Stimulated activated CD8-positive, alpha-beta memory T cell treated with anti-CD3 and anti-CD28 coated beads, Interleukin-7, amount 100 ng/mL, for 24 hours (primary cell): ENCODE data around the gene TENM4.

Source experiments
- DNase-seq: peaks from one replicate; pipeline ENCODE4 v3.0.0-alpha.2; 2020; ENCODE audit warnings: low read depth

TENM4 gene

DNA sequence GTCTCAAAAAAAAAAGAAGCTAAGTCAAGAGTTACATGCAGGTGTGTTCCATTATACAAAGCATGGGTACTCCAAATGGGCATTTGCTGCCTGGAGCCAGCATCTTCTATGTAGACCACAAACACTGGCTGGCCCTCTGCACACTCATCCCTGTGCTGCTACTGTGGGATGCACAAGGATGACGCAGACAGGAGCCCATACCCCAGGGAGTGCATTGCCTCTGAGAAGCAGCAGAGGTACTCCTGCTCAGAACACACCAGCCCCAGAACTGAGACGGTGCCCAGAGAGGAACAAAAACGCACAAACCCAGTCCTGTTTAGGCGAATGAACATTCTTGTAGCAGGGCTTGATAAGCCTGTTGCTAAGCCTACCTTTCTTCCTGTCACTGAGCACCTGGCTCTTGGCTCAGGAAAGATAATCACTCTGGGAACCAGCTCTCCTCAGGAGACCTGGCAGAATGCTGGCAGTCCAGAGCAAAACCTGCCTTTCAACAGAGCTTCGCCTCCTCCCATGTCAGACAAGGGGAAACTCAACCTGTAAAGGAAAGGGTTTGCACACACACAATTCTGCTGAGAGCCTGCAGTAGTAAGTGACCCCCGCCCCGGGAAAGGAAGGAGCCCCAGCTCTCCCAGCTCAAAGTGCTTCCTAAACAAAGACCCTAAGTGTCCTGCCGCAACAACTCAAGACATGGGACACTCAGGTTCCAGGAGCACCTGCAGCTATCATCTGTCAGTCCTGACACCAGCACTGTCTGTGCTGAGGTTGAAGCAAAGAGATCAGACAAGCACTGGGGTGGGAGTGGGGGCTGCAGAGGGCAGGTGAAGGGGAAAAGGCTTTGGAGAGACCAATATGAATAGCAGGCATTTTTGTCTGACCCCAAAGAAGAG is 145.7 kb downstream of the TENM4 start:
- DNase-seq = no peak

DNA sequence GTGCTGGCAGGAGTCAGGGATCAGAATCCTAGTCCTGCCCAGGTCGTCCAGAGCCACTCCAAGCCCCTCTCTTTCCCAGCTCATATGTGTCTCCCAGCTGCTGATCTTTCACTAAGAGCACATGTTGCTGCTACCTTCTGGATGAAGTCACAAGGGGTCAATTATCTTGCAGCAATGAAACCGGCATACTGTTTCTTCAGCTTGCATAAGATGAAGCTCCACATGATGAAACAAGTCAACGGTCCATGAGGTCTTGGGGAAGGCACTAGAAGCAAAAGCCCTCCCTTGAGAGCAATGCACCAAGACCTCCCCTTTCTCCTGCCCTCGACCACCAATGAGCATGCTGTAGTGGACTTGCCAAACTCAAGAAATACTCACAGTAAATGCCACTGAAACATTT is 148.9 kb downstream of the TENM4 start:
- no peak for DNase-seq

DNA sequence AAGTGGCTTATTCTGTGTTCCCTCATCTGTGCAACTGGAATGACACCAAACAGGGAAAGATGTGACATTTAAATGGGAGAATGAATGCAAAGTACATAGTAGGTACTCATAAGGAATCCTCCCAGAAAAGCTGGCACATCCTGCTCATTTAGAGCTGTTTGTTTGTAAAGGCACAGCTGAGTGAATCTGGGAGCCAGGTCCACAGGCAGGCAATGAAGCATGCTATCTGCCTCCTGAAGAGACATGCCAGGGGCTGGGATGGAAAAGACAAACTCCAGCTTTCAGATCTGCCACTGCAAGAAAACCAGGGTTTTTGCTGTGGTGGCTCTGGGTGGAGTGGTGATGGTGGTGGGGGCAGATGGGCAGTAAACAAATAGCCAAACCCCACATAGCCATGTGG is 150.1 kb downstream of the TENM4 start:
- no peak for DNase-seq

DNA sequence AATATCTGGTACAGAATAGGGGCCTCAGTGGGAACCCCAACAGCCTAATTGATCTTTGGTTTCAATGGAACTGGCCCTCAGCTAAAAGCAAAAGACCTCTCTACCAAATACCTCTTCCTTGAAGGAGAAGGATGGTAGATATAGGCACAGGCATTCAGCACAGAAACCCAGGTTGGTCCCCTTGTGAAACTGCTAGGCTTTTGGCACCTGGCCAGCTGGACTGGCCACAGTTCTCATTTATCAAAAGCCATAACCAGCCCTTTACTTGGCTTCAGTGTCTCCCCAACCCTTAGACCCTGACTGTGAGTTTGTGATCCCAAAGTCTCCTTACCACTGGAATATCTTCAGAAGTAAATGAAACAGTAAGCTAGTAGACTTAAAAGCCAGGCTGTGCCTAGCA is 152.9 kb downstream of the TENM4 start:
- no peak for DNase-seq

DNA sequence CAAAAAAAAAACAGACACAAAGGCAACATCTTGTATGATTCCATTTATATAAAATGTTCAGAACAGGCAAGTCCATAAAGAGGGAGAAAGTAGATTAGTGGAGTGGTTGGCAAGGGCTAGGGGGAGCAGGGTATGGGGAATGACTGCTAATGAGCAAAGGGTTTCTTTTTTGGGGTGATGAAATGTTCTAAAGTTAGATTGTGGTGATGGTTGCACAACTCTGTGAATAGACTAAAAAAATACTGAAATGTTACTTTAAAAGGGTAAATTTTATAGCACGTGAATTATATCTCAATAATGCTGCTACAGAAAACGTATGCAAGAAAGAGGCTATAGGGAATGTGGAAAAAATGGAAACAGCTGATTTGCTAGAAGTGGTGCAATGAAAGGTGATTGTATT is 155.1 kb downstream of the TENM4 start:
- DNase-seq = no peak

DNA sequence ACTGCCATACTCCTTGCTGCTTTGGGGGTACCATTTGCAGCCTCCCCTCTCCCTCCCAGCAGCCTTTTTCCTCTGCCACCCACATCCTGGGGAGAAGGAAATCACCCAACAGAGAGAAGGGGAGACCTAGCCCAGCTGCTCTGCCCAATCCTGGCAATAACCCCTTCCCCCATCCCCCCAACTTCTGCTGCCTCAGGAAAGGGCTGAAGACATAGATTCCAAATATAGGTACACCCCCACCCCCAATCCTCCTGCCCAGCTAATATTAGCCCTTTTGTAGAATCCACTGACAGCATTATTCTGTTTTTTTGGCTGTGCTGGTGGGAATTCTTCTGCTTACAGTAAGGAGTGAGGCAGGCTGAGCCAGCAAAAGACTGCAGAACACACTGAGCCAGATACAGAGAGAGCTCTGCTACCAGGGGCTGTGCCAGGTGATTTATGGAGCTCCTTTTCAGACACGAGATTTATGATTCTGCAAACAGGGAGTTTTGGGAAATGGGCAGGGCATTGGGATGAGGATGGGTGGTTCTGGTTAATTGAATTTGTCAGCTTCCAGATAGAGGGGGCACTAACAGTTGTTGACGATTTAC is 164.0 kb downstream of the TENM4 start:
- DNase-seq = no peak

DNA sequence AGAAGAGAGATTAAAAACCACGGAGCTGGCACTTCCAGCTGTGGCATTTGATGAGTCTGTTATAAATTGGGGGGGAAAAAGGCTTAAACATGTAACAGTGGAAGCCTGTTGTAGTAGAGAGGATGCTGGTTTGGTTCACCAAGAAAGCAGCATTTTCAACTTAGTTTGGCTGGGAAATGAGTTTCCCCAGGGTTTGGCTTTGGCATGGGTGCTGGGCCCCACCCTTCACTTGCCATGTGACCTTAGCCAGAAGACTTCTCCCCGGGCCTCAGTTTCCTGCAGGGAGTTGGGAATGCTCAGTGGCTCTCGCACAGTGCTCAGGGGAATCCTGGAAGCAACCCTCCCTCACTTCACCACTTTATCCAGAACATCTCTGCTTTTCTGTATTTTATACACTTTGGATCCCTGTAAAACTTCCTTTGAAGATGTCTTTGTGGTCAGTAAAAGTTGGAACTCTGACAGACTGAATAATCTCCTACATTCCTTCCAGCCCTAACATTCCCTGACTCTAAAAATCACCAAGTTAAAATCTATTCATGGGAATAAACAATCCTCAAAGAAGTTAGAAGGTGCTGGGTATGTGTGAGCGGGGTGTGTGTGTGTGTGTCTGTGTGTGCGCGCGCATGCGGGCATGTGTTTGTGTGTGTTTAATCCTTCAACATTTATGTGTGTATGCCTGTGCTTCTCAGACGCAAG is 166.0 kb downstream of the TENM4 start:
- no peak for DNase-seq

DNA sequence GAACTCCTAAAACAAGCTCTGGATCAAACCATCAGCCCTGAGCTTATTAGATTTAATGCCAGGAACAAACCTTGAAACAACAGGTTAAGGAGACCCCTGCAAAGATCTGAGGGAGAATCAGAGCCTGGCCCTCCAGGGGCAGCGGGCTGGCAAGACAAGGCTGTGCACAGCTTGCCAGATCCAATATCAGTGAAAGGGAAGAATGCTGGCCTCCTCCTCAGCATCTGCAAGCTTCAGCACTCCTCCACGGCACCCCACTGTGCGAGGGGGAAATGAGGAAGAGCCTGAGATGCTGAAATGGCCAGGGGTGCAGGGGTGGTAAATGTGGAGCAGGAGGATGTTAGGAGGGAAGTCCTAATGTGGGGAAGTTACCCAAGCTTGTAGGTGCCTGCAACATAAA is 167.0 kb downstream of the TENM4 start:
- DNase-seq = no peak

DNA sequence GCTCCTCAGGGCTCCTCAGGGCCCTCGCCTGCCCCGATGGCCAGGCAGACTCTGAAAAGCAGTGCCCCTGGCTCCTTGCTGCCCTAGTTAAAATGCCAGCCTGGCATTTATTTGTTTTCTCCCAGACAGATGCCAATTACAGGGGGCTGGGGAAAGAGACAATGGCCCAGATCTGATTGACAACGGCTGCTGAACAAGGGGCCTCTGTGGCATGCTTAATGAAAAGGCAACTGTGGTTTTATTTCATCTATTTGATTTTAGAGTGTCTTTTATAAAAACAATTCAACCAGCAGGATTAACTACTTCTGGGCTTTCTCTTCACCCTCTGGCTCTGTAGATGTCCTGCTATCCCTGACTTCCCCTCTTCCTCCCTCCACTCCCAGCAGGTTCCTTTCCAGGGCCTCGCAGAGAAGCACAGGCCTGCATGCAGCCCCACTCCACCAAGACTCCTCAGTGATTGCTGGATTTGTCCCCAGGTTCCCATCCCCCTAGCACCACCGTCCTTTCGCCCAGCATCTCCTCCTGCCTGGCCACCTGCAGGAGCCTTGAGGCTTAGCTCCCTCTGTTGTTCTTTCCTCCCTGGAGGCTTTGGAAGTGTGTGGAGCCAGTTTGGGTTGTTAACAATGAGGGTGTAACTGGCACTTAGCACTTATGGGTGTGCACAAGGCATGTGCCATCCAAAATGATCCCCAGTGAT is 171.1 kb downstream of the TENM4 start:
- no peak for DNase-seq

DNA sequence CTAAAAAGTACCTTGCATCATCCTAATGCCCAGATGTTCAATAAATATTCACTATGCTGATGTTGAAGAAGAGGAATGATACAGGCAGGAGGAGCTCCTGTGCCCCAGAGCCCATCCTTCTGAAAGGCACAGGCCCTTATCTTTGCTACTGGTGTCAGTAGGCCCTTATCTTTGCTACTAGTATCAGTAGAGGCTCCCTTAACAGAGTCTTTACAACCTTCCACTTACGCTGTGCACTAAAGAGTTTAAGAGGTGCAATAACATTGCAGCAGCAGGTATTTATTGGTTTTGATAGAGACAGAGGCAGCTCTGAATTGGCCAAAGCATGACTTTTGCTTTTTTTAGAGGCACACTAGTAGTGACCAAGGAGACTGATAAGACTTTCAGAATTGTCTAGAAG is 174.4 kb downstream of the TENM4 start:
- no peak for DNase-seq

DNA sequence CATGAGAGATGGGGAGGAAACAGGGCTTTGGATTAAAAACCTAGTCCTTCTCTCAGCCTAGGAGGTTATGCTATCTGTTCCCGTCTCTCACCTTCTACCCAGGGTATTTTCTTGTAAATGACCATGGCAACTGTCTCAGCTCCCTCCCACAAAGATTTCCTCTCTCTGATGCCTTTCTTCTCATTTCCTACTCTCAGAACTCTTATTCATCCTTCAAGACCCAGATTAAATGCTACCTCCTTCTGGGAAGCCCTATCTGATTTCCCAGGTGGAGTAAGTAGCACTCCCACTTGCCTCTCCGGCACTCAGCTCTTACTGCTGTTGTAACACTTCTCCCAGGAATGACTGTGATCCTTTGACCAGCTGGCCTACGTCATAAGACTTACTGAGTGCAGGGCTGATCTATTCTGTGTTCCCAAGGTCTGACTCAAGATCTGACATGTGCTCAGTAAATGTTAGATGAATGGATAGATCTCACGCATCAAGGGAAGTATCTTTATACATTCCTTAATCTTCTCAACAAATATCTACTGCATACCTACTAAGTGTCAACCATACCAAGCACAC is 175.0 kb downstream of the TENM4 start:
- DNase-seq = no peak

DNA sequence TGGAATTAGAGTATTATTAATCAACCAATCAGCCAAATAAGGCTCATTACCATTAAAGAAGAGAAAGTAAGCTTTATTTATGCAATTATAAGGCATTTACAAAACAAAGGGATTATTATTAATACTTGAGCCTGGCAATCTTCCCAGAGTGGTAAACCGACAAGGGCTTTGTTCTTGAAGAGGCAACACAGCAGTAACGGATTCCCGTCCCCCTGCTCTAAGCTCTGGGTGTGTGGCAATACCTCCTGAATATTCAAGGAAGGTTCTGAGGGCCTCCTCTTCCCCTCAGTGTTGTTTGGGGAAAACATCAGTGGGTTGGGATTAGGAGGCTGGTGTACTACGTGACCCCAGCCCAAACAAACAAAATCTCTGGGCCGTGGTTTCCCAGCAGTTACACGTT is 176.5 kb downstream of the TENM4 start:
- no peak for DNase-seq

DNA sequence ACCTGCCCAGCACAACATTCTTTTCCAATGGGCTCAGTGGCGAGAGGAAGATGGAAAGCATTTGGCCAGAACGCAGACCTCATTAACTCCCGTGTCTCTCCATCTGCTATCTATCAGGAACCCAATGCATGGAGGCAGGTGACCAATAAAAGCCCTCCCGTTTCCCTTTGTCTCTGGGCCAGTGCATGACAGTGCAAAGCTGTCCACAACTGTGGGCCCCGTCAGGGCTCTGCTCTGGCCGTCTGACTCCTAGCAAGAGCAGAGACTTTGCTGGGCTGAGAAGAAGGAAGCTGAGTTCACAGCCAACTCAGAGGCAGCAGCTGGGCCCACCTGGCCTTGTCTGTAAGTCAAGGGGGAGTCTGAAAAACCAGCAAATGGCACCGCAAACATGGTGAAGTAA is 177.8 kb downstream of the TENM4 start:
- DNase-seq = no peak

DNA sequence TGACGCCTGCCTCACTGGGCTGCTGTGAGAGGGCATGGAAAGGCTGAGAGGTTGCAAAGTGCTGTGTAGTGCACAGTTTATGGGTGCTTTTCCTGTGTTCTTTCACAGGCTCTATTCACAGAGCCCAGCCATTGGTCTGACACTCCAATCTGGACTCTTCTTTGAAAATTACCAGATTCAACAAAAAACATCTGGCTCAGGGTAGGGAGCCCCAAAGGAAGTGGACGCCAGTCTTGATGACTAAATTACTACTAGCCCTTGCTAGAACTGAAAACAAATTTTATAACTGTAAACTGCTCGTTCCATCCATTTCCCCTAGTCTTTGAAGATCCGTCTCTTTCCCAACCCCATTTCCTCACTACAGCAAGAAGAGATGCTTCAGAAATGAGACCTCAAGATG is 178.6 kb downstream of the TENM4 start:
- no peak for DNase-seq

DNA sequence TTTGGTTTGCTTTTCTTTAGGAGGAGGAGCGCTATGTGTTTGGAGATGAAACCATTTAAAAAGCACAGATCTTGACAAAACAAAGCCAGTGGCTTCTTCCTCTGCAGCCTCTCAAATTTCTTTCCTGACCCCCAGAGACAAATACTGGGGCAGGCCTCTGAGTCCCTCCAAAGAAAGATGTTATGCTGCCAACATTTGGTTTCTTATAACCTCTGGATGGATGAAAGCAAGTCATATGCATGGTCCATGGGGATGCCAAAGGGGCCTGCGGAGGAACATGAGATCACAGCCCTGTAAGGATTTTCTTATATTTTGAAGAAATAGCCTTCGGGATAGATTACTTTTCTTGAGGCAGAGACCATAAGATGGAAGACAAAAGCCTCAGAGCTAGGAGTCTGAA is 179.1 kb downstream of the TENM4 start:
- DNase-seq = no peak

DNA sequence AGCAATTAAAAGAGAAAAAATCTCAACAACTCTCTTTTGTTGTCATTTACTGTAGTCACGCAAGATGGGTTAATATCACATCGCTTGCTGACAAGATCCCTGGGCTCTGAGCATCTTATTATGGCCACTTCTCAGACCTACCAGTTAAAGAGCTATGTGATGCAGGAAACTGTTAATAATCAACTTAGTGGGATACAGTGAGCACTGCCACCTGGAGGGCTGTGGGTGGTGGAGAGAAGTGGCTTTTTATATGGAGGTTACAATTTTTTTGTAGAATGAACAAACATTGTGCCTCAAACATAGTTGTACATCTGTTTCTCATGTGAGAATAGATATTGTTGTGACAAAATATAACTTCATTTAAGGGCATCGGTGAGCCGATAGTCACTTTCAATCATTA is 181.0 kb downstream of the TENM4 start:
- DNase-seq = no peak

DNA sequence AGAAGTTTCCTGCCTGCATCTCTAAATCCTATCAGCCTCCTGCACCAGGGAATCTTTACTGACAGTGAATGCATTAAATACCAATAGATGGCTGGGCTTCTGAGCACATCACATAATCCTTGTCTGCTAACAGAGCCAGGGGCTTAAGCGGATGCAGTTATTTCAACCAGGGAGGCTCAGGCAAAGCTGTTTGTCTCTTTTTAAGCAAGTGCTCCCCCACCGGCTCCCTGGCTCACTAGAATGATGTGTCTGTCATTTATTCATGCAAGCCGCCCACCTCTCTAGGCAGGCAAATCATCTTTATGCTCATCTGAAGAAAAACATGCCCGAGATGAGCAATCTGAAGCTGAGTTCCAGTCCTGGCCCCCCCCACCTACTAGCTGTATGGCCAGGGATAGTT is 182.3 kb downstream of the TENM4 start:
- no peak for DNase-seq

DNA sequence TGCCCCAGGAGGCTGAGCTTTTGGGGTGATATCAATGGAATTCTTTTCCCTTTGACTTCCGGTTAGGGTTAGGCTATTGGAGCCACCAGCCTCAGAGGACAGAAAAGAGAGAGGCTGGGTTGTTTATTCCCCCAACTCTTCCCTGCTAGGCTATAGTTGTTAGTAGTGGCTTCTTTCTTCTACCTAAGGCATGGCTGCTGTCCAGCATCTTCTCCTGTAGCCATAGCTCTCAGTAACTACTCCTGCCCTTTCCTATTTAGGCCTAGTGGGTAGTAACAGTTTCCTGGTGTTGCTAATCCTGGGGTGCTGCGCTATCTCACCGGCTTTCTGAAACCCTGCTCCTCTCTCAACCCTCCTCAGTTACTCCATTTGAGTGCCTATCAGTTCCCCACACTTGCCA is 184.9 kb downstream of the TENM4 start:
- DNase-seq = no peak

DNA sequence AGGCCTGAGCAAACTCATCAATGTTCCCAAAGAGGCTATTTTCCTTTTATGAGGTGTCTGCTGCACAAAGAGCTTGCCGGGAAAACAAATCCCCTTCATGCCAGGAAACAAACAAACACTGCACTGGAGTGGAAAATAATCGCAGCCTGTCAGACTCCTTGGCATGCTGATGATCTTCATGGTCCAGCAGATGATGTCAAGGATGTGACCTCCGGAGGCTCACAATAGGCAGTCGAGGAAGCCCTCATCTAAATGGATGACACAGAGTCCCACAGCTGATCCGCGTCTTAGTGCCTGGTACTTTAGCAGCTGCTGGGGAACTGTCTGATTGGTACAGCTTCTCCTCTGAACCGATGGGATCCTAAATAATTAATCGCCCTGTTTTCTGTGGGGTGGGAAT is 187.6 kb downstream of the TENM4 start:
- no peak for DNase-seq

DNA sequence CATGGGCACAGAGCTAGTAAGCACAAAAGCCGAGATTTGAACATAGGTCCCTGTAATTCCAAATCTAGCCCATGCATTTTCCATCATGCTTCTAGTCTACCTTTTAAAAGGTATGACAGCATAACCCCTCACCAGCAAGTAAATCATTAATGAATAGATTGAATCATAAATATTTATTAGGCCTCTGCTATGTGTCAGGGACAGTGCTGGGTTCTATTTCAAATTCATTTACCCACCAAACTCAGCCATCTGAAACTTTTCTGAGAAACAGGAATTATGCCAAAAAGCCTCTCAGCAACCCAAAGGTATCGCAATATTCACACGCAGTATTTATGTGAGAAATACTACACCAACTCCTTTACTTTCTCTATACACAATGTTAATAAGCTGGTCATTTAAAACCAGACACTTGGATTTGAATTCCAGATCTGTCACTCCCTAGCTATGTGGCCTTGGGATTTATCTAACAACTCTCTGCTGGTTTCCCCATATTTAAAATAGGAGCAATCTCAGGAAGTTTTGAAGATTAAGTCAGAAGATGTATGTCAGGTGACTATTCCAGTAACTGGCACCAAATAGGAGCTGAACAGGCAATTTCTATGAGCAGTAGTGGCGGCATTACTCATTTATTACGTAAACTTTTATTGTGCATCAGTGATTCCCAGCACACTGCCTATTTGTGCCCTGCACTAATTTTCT is 191.4 kb downstream of the TENM4 start:
- DNase-seq = no peak

DNA sequence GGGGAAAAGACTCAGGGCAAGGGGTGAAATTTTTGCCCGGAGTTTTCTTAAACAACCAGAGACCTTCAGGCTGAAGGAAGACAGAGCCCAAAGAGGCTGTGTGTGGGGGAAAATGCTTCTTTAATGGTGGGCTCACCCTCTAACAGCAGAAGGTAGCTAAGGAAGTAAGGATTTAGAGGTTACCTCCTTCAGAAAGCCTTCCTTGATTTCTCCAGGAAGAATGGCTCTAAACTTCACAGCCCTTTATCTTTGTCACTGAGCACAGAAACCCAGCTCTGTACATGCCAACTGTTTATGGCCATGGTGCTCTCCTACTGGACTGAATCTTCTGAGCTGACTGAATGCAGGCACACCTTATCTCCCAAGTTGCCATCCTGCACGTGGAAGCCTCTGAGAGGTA is 196.0 kb downstream of the TENM4 start:
- DNase-seq = no peak
